GM23248 (cell line): ENCODE data around the gene UPP1.

Experiments used
- EZH2 ChIP-seq: fragments of 200-600 bp; sonication (generic); IDR thresholded peaks from 2 replicates; pipeline ENCODE4 v1.6.1; 2018; ENCODE audit warnings: antibody characterized with exemption, mild to moderate bottlenecking; ENCODE audit not compliant: insufficient read depth, poor library complexity, severe bottlenecking
- EZH2phosphoT487 ChIP-seq: fragments of 200-600 bp; sonication (generic); IDR thresholded peaks from 2 replicates; pipeline ENCODE4 v1.6.1; 2018; ENCODE audit warnings: antibody characterized with exemption, moderate library complexity, mild to moderate bottlenecking, low read depth; ENCODE audit not compliant: insufficient read depth

DNA sequence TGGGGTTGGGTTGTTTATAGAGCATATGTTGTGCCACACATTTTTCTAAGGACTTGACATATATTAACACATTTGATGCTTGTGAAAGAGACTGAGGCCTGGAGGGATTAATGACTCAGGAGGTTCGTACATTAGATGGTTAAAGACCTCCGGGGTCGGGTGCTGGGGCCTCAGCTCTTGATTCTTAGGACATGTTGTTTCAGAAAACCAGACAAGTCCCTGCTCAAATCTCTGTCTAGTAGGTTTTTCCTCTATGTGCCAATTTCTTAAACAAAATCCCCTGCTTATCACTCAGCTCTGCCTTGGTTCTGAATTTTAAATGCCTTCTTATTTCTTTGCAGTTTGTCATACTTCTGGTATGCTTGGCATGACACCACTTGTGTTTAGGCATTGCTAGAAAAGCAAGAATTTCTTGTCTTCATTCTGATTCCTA lies 5.8 kb downstream of the UPP1 start:
- TF ChIP-seq EZH2 (no peak), EZH2phosphoT487 (no peak)
